ENCODE measurements around the gene DGKA.
A peak's percentile ranks its signal among the peaks of the same experiment; 100 is the strongest.

GRCh38 chr12:55996201-55996714, 65.3 kb downstream of the DGKA start:
- TF ChIP-seq, protein P1, sequence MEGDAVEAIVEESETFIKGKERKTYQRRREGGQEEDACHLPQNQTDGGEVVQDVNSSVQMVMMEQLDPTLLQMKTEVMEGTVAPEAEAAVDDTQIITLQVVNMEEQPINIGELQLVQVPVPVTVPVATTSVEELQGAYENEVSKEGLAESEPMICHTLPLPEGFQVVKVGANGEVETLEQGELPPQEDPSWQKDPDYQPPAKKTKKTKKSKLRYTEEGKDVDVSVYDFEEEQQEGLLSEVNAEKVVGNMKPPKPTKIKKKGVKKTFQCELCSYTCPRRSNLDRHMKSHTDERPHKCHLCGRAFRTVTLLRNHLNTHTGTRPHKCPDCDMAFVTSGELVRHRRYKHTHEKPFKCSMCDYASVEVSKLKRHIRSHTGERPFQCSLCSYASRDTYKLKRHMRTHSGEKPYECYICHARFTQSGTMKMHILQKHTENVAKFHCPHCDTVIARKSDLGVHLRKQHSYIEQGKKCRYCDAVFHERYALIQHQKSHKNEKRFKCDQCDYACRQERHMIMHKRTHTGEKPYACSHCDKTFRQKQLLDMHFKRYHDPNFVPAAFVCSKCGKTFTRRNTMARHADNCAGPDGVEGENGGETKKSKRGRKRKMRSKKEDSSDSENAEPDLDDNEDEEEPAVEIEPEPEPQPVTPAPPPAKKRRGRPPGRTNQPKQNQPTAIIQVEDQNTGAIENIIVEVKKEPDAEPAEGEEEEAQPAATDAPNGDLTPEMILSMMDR (IDR thresholded peaks at IDR 0.05) = peak in 3 of 4 experiments; percentile 80 to 91 (median 85)
- no peak for TF ChIP-seq EP300 (IDR thresholded peaks at IDR 0.05)
- no peak for TF ChIP-seq POLR2A (IDR thresholded peaks at IDR 0.05)
- no peak for TF ChIP-seq POLR2AphosphoS5 (IDR thresholded peaks at IDR 0.05)

Data from gastroesophageal sphincter (tissue), 3 donors.